HCT116 (cell line): ENCODE results near the gene FBXO31. TPM values are rescaled to one million over a fixed set of nuclear protein-coding genes. Genes with fewer than 3 reads are reported as not detected.
A peak's percentile ranks its signal among the peaks of the same experiment; 100 is the strongest.

ENCODE experiments used
- ATAC-seq: fragments of 200-7000 bp; cut with Tn5 transposase; 2 replicates; pipeline ENCODE4 v1.9.1; 2020; ENCODE audit warnings: mild to moderate bottlenecking, moderate library complexity
- BruUV-seq: library from RNA; stranded (reverse); fragments of 400-500 nt; replicated peaks from 2 replicates; lab custom pipeline; 2021; lab: Mats Ljungman, UMichigan
- CTCF ChIA-PET: fragments of 300-600 bp; sonication (Branson Sonifier 250); formaldehyde crosslinking; loops from one replicate; lab custom pipeline; 2021; ENCODE audit warnings: antibody characterized with exemption; lab: Charles Lee
- POLR2A ChIA-PET: fragments of 300-600, 350-600 bp; sonication (Branson Sonifier 250); formaldehyde crosslinking; loops from one replicate; lab custom pipeline; 2021; ENCODE audit warnings: antibody characterized with exemption; lab: Charles Lee
- RAD21 ChIA-PET, 2 experiments: fragments of 300-600 bp; sonication (Branson Sonifier 250); formaldehyde crosslinking; loops; one replicate each; lab custom pipeline; 2023; ENCODE audit warnings: low total read pairs in 2 of 2; ENCODE audit not compliant: uncharacterized antibody in 2 of 2, unreplicated experiment in 2 of 2, low non-redundant PET in 1 of 2; lab: Charles Lee
- DNase-seq: peaks from one replicate; pipeline ENCODE4 v3.0.0-alpha.2; 2010; ENCODE audit warnings: low read depth, low spot score
- H2AFZ ChIP-seq: fragments of 200-600 bp; shearing (Covaris generic), sonication (generic); 2 replicates; pipeline ENCODE4 v1.6.1; 2017; ENCODE audit warnings: low read depth, mixed run types, mixed read lengths, antibody characterized with exemption, low read length; ENCODE audit not compliant: poor library complexity, severe bottlenecking
- H3K27ac ChIP-seq: 2 replicates; pipeline ENCODE4 v1.5.1; 2012; ENCODE audit warnings: low read depth, low read length
- H3K27me3 ChIP-seq: fragments of 200-600 bp; sonication (generic); 2 replicates; pipeline ENCODE4 v1.6.1; 2016; ENCODE audit warnings: mixed run types, low read length, mixed read lengths; ENCODE audit not compliant: insufficient read depth
- H3K36me3 ChIP-seq, 2 experiments: fragments of 200-500 bp in 1 of 2; fragments of 200-600 bp in 1 of 2; sonication (Bioruptor generic) in 1 of 2; sonication (generic) in 1 of 2; 2 replicates each; pipeline versions ENCODE4 v1.5.1 to v1.6.1; 2014 to 2016; ENCODE audit warnings: low read length in 2 of 2, inconsistent platforms in 1 of 2, mixed read lengths in 1 of 2, mixed run types in 1 of 2; ENCODE audit not compliant: insufficient read depth in 2 of 2, control insufficient read depth in 1 of 2
- H3K4me1 ChIP-seq, 2 experiments: fragments of 200-600 bp in 1 of 2; sonication (generic) in 1 of 2; 2 replicates each; pipeline versions ENCODE4 v1.5.1 to v1.6.1; 2012 to 2017; ENCODE audit warnings: low read length in 2 of 2, inconsistent platforms in 1 of 2, mild to moderate bottlenecking in 1 of 2, mixed read lengths in 1 of 2, mixed run types in 1 of 2, moderate library complexity in 1 of 2; ENCODE audit not compliant: insufficient read depth in 2 of 2, control insufficient read depth in 1 of 2
- H3K4me2 ChIP-seq: fragments of 200-600 bp; sonication (generic); 2 replicates; pipeline ENCODE4 v1.6.1; 2017; ENCODE audit warnings: mixed run types, low read length, mixed read lengths
- H3K4me3 ChIP-seq, 2 experiments: fragments of 200-600 bp in 1 of 2; sonication (generic) in 1 of 2; replicated peaks in 1 of 2; 2 replicates each; pipeline ENCODE4 v1.5.1; 2011 to 2016; ENCODE audit warnings: low read length in 2 of 2, control low read depth in 1 of 2, low read depth in 1 of 2, mild to moderate bottlenecking in 1 of 2, mixed read lengths in 1 of 2, mixed run types in 1 of 2
- H3K79me2 ChIP-seq: fragments of 200-600 bp; sonication (generic); 2 replicates; pipeline ENCODE4 v1.6.1; 2017; ENCODE audit warnings: mild to moderate bottlenecking, mixed run types, low read length, moderate library complexity, mixed read lengths; ENCODE audit not compliant: insufficient read depth
- H3K9ac ChIP-seq: fragments of 200-600 bp; sonication (generic); 2 replicates; pipeline ENCODE4 v1.6.1; 2016; ENCODE audit warnings: low read length, mixed read lengths
- H3K9me2 ChIP-seq: fragments of 200-600 bp; sonication (generic), shearing (Covaris generic); 2 replicates; pipeline ENCODE4 v1.6.1; 2017; ENCODE audit warnings: mixed run types, mild to moderate bottlenecking, moderate library complexity; ENCODE audit not compliant: insufficient read depth
- H3K9me3 ChIP-seq, 2 experiments: fragments of 200-500 bp in 1 of 2; fragments of 200-600 bp in 1 of 2; sonication (Bioruptor generic) in 1 of 2; sonication (generic) in 1 of 2; 2 replicates each; pipeline ENCODE4 v1.6.1; 2014 to 2017; ENCODE audit warnings: low read length in 2 of 2, mixed read lengths in 2 of 2, inconsistent platforms in 1 of 2, low read depth in 1 of 2, mild to moderate bottlenecking in 1 of 2, mixed run types in 1 of 2, moderate library complexity in 1 of 2; ENCODE audit not compliant: control insufficient read depth in 1 of 2, insufficient read depth in 1 of 2
- H4K20me1 ChIP-seq: fragments of 200-600 bp; sonication (generic), shearing (Covaris generic); 2 replicates; pipeline ENCODE4 v1.6.1; 2017; ENCODE audit warnings: mixed run types, mild to moderate bottlenecking, moderate library complexity; ENCODE audit not compliant: insufficient read depth
- ATF3 ChIP-seq: IDR thresholded peaks from 2 replicates; pipeline ENCODE4 v1.6.1; 2012
- CEBPB ChIP-seq: IDR thresholded peaks from 2 replicates; pipeline ENCODE4 v1.6.1; 2012; ENCODE audit warnings: low read depth
- MAX ChIP-seq: IDR thresholded peaks from 2 replicates; pipeline ENCODE4 v1.6.1; 2012
- YY1 ChIP-seq: IDR thresholded peaks from 2 replicates; pipeline ENCODE4 v1.6.1; 2011; ENCODE audit warnings: low read length, low read depth, moderate library complexity, mild to moderate bottlenecking; ENCODE audit not compliant: insufficient replicate concordance; ENCODE audit errors: extremely low read depth
- intact Hi-C: fragments of 100-400 bp; cut with micrococcal nuclease; formaldehyde crosslinking; loops from 2 replicates; pipeline ENCODE4 v1.10.0; 2022
- total RNA-seq: library from RNA; stranded (reverse); gene quantifications from one replicate; pipeline ENCODE4 v1.2.1, GENCODE V29; 2021; ENCODE audit not compliant: unreplicated experiment
- TF ChIP-seq, protein P1 (sequence below), 3 experiments: fragments of 200-600 bp in 1 of 3; sonication (generic) in 1 of 3; IDR thresholded peaks in 2 of 3; conservative IDR thresholded peaks in 1 of 3; 2 replicates each; pipeline ENCODE4 v1.5.1; 2012 to 2017; ENCODE audit warnings: low read depth in 2 of 3, low read length in 2 of 3, antibody characterized with exemption in 1 of 3, borderline replicate concordance in 1 of 3, control low read depth in 1 of 3, mild to moderate bottlenecking in 1 of 3, mixed read lengths in 1 of 3, mixed run types in 1 of 3, moderate library complexity in 1 of 3; ENCODE audit not compliant: insufficient read depth in 1 of 3

Gene FBXO31
- total RNA-seq, 1 experiment from 2014 or later: 52.1 TPM

DNA sequence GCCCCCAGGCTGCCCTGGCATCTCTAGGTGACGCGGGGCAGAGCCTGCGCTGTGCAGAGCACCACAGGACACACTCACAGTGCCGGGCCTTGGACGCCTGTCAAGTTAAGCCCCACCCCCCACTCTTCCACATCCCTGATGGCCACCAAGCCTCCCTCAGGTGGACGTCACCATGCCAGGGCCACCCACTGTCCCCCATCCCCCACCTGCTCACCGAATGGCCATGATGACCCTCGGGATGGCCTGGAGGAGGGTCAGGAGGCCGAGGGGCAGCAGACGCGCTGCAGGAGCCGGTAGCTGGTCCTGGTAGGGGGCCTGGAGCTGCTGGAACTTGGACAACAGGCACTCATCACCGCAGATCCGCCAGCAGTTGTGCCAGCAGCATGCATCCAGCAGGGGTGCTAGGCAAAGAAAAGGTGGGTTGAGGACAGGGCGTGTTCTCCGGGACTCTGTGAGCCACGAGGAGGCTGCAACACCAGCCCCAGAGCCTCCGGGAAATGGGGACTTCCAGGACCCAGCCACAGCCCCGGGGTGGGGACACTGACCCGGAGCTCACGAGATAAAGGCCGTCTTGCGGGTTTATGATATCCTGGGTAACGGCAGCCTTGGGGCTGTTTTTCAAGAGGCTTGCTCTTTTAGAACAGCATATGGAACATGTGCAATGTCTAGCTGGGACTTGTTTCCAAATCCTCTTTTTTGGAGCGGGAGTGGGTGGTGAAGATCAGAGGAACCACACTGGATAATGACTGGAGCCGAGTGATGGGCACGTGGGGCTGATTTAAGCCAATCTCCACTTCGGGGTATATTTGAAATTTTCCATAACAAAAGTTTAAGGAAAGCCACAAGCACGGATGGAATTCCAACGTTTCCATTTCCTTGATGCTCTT, 77.8 kb downstream of the FBXO31 start:
- peak; percentile 81 for ATAC-seq
- no peak for DNase-seq
- Histone ChIP-seq H3K36me3 (no peaks in the 10 kb centered on the region; a peak in 1 of 4 replicates), H3K27ac (no peak overlapping the region), H2AFZ (no peak overlapping the region), H4K20me1 (no peaks in the 10 kb centered on the region), H3K9me2 (no peaks in the 10 kb centered on the region), H3K4me3 (no peak overlapping the region), H3K4me2 (no peak overlapping the region), H3K79me2 (no peaks in the 10 kb centered on the region), H3K9ac (no peak overlapping the region), H3K9me3 (peaks cover 0 to 4% of the 10 kb centered on the region in 2 experiments; a peak in 1 of 4 replicates), H3K27me3 (no peaks in the 10 kb centered on the region), H3K4me1 (no peaks in the 10 kb centered on the region; a peak in 1 of 4 replicates)
- TF ChIP-seq, protein P1, sequence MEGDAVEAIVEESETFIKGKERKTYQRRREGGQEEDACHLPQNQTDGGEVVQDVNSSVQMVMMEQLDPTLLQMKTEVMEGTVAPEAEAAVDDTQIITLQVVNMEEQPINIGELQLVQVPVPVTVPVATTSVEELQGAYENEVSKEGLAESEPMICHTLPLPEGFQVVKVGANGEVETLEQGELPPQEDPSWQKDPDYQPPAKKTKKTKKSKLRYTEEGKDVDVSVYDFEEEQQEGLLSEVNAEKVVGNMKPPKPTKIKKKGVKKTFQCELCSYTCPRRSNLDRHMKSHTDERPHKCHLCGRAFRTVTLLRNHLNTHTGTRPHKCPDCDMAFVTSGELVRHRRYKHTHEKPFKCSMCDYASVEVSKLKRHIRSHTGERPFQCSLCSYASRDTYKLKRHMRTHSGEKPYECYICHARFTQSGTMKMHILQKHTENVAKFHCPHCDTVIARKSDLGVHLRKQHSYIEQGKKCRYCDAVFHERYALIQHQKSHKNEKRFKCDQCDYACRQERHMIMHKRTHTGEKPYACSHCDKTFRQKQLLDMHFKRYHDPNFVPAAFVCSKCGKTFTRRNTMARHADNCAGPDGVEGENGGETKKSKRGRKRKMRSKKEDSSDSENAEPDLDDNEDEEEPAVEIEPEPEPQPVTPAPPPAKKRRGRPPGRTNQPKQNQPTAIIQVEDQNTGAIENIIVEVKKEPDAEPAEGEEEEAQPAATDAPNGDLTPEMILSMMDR (IDR thresholded peaks at IDR 0.05 in 2 of 3, conservative IDR thresholded peaks at IDR 0.05 in 1 of 3; ENCODE audit: borderline replicate concordance in 1 of 3, insufficient read depth in 1 of 3, low read depth in 2 of 3, low read length in 2 of 3): peak in 2 of 3 experiments; percentile 25 to 26; a peak in 4 of 6 replicates
- TF ChIP-seq MAX: no peak
- TF ChIP-seq YY1: no peak
- no peak for TF ChIP-seq CEBPB
- no peak for TF ChIP-seq ATF3
- POLR2A ChIA-PET: no interaction called here
- no TSS peak for BruUV-seq
- intact Hi-C loops: no loop called here
- RAD21 ChIA-PET: no interaction called here
- CTCF ChIA-PET: interaction anchor here (1.2 kb wide), 1 partner anchor 243 kb away, joined by 3 read pairs; no protein-coding TSS in a partner anchor
